HepG2 (cell line): ENCODE measurements around the gene SV2A. TPM values are rescaled to one million over a fixed set of nuclear protein-coding genes. Genes with fewer than 3 reads are reported as not detected.

ENCODE experiments used
- CEBPB ChIP-seq: IDR thresholded peaks from 2 replicates; pipeline ENCODE4 v1.6.1; 2011; ENCODE audit warnings: low read depth, low read length, improper control_type of control experiment, borderline replicate concordance
- DNMT1 ChIP-seq: sonication (generic); formaldehyde crosslinking; IDR thresholded peaks from 2 replicates; pipeline ENCODE4 v1.5.1; 2020; ENCODE audit warnings: mild to moderate bottlenecking, missing genetic modification reagents
- ETV5 ChIP-seq: IDR thresholded peaks from 2 replicates; pipeline ENCODE4 v1.6.1; 2018; ENCODE audit warnings: missing biosample characterization, missing genetic modification reagents, inconsistent platforms, borderline replicate concordance
- FOXM1 ChIP-seq: sonication (generic); formaldehyde crosslinking; IDR thresholded peaks from 2 replicates; pipeline ENCODE4 v1.5.0; 2020; ENCODE audit warnings: missing genetic modification reagents
- IKZF4 ChIP-seq: sonication (generic); formaldehyde crosslinking; IDR thresholded peaks from 2 replicates; pipeline ENCODE4 v1.5.1; 2020; ENCODE audit warnings: borderline replicate concordance, mild to moderate bottlenecking, low read depth, missing genetic modification reagents; ENCODE audit errors: not compliant biosample characterization
- MAZ ChIP-seq, 2 experiments: sonication (generic) in 1 of 2; formaldehyde crosslinking in 1 of 2; IDR thresholded peaks; 2 replicates each; pipeline versions ENCODE4 v1.5.0 to v1.6.1; 2012 to 2020; ENCODE audit warnings: low read depth in 2 of 2, mild to moderate bottlenecking in 2 of 2, borderline replicate concordance in 1 of 2, improper control_type of control experiment in 1 of 2, low read length in 1 of 2, missing genetic modification reagents in 1 of 2, moderate library complexity in 1 of 2
- NAIF1 ChIP-seq: sonication (generic); formaldehyde crosslinking; IDR thresholded peaks from 2 replicates; pipeline ENCODE4 v1.5.0; 2020; ENCODE audit warnings: mild to moderate bottlenecking, missing genetic modification reagents, borderline replicate concordance
- NONO ChIP-seq, 2 experiments: fragments of 450-650 bp in 1 of 2; sonication (generic) in 1 of 2; formaldehyde crosslinking in 1 of 2; IDR thresholded peaks in 1 of 2; conservative IDR thresholded peaks in 1 of 2; 2 replicates each; pipeline versions ENCODE4 v1.6.1 to v1.8.0; 2017 to 2022; ENCODE audit warnings: mild to moderate bottlenecking in 1 of 2, missing genetic modification reagents in 1 of 2, moderate library complexity in 1 of 2
- ZFY ChIP-seq: sonication (generic); formaldehyde crosslinking; IDR thresholded peaks from 2 replicates; pipeline ENCODE4 v1.4.0; 2020; ENCODE audit warnings: missing genetic modification reagents
- ZKSCAN5 ChIP-seq: sonication (generic); formaldehyde crosslinking; IDR thresholded peaks from 2 replicates; pipeline ENCODE4 v1.5.1; 2020; ENCODE audit warnings: mild to moderate bottlenecking, missing genetic modification reagents
- ZMYM3 ChIP-seq: sonication (generic); formaldehyde crosslinking; IDR thresholded peaks from 2 replicates; pipeline ENCODE4 v1.5.1; 2020; ENCODE audit warnings: mild to moderate bottlenecking, missing genetic modification reagents
- ZNF160 ChIP-seq: sonication (generic); formaldehyde crosslinking; IDR thresholded peaks from 2 replicates; pipeline ENCODE4 v1.8.0; 2022; ENCODE audit warnings: mild to moderate bottlenecking, inconsistent platforms, missing genetic modification reagents
- ZNF260 ChIP-seq: sonication (generic); formaldehyde crosslinking; IDR thresholded peaks from 2 replicates; pipeline ENCODE4 v1.4.0; 2020; ENCODE audit warnings: missing genetic modification reagents, low read depth, mild to moderate bottlenecking, borderline replicate concordance
- ZNF335 ChIP-seq: sonication (generic); formaldehyde crosslinking; IDR thresholded peaks from 2 replicates; pipeline ENCODE4 v1.4.0; 2020; ENCODE audit warnings: missing genetic modification reagents
- ZNF777 ChIP-seq: sonication (generic); formaldehyde crosslinking; IDR thresholded peaks from 2 replicates; pipeline ENCODE4 v1.4.0; 2020; ENCODE audit warnings: missing genetic modification reagents
- ZNF883 ChIP-seq: sonication (generic); formaldehyde crosslinking; IDR thresholded peaks from 2 replicates; pipeline ENCODE4 v1.5.1; 2020; ENCODE audit warnings: mild to moderate bottlenecking, missing genetic modification reagents; ENCODE audit errors: not compliant biosample characterization
- ZSCAN20 ChIP-seq: sonication (generic); formaldehyde crosslinking; IDR thresholded peaks from 2 replicates; pipeline ENCODE4 v1.4.0; 2020; ENCODE audit warnings: missing genetic modification reagents, mild to moderate bottlenecking, borderline replicate concordance
- polyA plus RNA-seq, 8 experiments: library from polyadenylated mRNA; depleted of rRNA in 3 of 8; stranded (reverse) in 7 of 8; unstranded in 1 of 8; fragments of >200 nt; fragmentation: Illumina TruSeq in 4 of 8; extraction: Trizol in 4 of 8; gene quantifications; 2 replicates each; pipeline versions ENCODE4 v1.2.1 to v1.2.3, GENCODE V29; 2011 to 2016; ENCODE audit warnings: low read depth in 4 of 8, missing spikeins in 1 of 8, mixed read lengths in 1 of 8; ENCODE audit not compliant: insufficient read depth in 1 of 8
- total RNA-seq, 5 experiments: library from RNA; depleted of rRNA; stranded (reverse); fragments of >200 nt; fragmentation: Illumina TruSeq; extraction: Trizol; gene quantifications; 2 replicates each; pipeline ENCODE4 v1.2.3, GENCODE V29; 2016; ENCODE audit warnings: low read depth in 1 of 5
- TF ChIP-seq, protein P1 (sequence below): sonication (generic); formaldehyde crosslinking; IDR thresholded peaks from 2 replicates; pipeline ENCODE4 v1.8.1; 2023; ENCODE audit warnings: mild to moderate bottlenecking, moderate library complexity, missing genetic modification reagents
- TF ChIP-seq, protein P2 (sequence below): sonication (generic); formaldehyde crosslinking; IDR thresholded peaks from 2 replicates; pipeline ENCODE4 v1.9.0; 2022; ENCODE audit warnings: missing genetic modification reagents, mild to moderate bottlenecking, borderline replicate concordance
- TF ChIP-seq, protein P3 (sequence below): IDR thresholded peaks from 2 replicates; pipeline ENCODE4 v1.6.1; 2016; ENCODE audit warnings: mild to moderate bottlenecking

Gene SV2A
- total and polyA plus RNA-seq, 2 of the 13 experiments (the other 11 are each of a cell fraction or from before 2014, with no cell fraction given) = 0.84 to 1.9 TPM

DNA sequence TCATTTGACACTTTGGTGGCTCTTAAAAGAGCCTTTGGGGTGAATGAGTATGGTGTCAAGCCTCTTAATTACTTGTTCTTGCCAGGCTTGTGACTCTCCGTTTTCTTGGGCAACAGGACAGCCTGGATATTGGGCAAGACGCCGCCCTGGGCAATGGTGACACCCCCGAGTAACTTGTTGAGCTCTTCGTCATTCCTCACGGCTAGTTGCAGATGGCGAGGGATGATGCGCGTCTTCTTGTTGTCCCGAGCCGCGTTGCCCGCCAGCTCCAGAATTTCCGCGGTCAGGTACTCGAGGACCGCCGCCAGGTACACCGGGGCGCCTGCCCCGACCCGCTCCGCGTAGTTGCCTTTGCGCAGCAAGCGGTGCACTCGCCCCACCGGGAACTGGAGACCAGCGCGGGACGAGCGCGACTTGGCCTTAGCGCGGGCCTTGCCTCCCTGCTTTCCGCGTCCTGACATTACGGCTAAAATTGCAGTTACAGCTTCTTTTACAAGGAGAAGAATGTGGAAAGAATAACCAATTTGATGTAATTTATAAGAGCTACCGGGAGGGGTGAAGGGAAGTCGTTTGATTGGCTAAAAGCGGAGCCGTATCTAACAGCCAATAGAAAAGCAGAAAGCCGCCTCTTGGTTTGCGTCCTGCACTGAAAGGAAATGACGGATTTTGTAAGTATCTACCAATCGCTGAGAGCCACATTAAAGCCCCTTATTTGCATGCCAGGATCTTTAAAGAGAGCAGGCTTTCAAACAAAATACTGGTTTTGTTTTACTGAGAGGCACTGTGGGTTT is 30.0 kb downstream of the SV2A start (continued):
- TF ChIP-seq, protein P1, sequence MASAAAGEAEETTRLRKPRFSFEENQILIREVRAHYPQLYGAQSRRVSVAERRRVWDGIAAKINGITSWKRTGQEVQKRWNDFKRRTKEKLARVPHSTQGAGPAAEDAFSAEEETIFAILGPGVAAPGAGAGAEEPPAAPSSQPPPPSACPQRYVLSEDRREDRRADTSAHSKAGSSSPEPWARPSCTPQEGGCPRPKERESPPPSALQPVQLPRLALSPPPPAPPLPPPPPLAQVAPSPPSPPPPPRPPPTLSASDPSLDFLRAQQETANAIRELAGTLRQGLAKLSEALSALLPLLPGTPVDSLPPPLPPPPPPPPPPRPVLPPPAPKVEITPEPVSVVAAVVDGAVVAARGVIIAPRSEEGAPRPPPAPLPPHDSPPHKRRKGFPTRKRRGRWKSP (CRISPR knock-in tag) = peak; percentile 63; the same call in 1 of the 2 replicates
- TF ChIP-seq, protein P2, sequence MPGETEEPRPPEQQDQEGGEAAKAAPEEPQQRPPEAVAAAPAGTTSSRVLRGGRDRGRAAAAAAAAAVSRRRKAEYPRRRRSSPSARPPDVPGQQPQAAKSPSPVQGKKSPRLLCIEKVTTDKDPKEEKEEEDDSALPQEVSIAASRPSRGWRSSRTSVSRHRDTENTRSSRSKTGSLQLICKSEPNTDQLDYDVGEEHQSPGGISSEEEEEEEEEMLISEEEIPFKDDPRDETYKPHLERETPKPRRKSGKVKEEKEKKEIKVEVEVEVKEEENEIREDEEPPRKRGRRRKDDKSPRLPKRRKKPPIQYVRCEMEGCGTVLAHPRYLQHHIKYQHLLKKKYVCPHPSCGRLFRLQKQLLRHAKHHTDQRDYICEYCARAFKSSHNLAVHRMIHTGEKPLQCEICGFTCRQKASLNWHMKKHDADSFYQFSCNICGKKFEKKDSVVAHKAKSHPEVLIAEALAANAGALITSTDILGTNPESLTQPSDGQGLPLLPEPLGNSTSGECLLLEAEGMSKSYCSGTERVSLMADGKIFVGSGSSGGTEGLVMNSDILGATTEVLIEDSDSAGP = peak; percentile 30; the same call in 1 of the 2 replicates
- TF ChIP-seq DNMT1 (CRISPR knock-in tag) (no peak), NAIF1 (CRISPR knock-in tag) (peak; percentile 60; the same call in 1 of the 2 replicates), ZNF335 (CRISPR knock-in tag) (0 out of 2 replicates have a peak, but pooled peaks have one; percentile 9), MAZ (IDR thresholded peaks at IDR 0.05; ENCODE audit: borderline replicate concordance, low read depth, low read length) (peak; percentile 67; the same call in 1 of the 2 replicates), MAZ (CRISPR knock-in tag; IDR thresholded peaks at IDR 0.05; ENCODE audit: low read depth) (no peak; the same call in 1 of the 2 replicates), ZSCAN20 (CRISPR knock-in tag) (0 out of 2 replicates have a peak, but pooled peaks have one; percentile 16), ZNF883 (peak; percentile 25), IKZF4 (peak; percentile 77), CEBPB (peak; percentile 75), ZNF777 (CRISPR knock-in tag) (no peak; the same call in 1 of the 2 replicates), ZFY (peak; percentile 53; the same call in 1 of the 2 replicates), NONO (IDR thresholded peaks at IDR 0.05) (no peak), NONO (CRISPR knock-in tag; conservative IDR thresholded peaks at IDR 0.05) (peak; percentile 48; the same call in 1 of the 2 replicates), ZKSCAN5 (no peak), ZNF160 (CRISPR knock-in tag) (0 out of 2 replicates have a peak, but pooled peaks have one; percentile 59), FOXM1 (CRISPR knock-in tag) (peak; percentile 10; the same call in 1 of the 2 replicates), ETV5 (CRISPR knock-in tag) (0 out of 2 replicates have a peak, but pooled peaks have one; percentile 7), ZNF260 (CRISPR knock-in tag) (no peak), ZMYM3 (CRISPR knock-in tag) (no peak)
- TF ChIP-seq, protein P3, sequence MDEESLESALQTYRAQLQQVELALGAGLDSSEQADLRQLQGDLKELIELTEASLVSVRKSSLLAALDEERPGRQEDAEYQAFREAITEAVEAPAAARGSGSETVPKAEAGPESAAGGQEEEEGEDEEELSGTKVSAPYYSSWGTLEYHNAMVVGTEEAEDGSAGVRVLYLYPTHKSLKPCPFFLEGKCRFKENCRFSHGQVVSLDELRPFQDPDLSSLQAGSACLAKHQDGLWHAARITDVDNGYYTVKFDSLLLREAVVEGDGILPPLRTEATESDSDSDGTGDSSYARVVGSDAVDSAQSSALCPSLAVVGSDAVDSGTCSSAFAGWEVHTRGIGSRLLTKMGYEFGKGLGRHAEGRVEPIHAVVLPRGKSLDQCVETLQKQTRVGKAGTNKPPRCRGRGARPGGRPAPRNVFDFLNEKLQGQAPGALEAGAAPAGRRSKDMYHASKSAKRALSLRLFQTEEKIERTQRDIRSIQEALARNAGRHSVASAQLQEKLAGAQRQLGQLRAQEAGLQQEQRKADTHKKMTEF (CRISPR knock-in tag) = 0 out of 2 replicates have a peak, but pooled peaks have one; percentile 19
- TF ChIP-seq, all 625 proteins: peak for 150
